GM04504 (cell line): Measurements from ENCODE around the gene MAP3K19.
"Not testable (repeated sequence)": the region's sequence is repeated elsewhere in the genome, so short reads cannot be mapped to it uniquely, and the experiment has no call there.

Source experiments
- DNase-seq: peaks from one replicate; pipeline ENCODE4 v3.0.0-alpha.2; 2012; ENCODE audit warnings: low read depth

MAP3K19 gene

GRCh38 chr2:135050684-135051083 is 3.4 kb upstream of the MAP3K19 start:
- no peak for DNase-seq

GRCh38 chr2:135050132-135050531 is 2.9 kb upstream of the MAP3K19 start:
- DNase-seq, result no peak

- DNase-seq, result no peak
Measured at GRCh38 chr2:135048122-135048521, 875 bp upstream of the MAP3K19 start.

- no peak for DNase-seq
Measured at GRCh38 chr2:135043345-135043744, 3.9 kb downstream of the MAP3K19 start.

- no peak for DNase-seq
Measured at GRCh38 chr2:135037831-135038230, 9.4 kb downstream of the MAP3K19 start.

GRCh38 chr2:135033216-135033615 is 14.0 kb downstream of the MAP3K19 start:
- not testable (repeated sequence) for DNase-seq

- DNase-seq, result no peak
Measured at GRCh38 chr2:135030826-135031225, 16.4 kb downstream of the MAP3K19 start.

GRCh38 chr2:135029481-135030134 is 17.6 kb downstream of the MAP3K19 start:
- no peak for DNase-seq

GRCh38 chr2:135023886-135024485 is 23.3 kb downstream of the MAP3K19 start:
- no peak for DNase-seq

GRCh38 chr2:135022952-135023880 is 24.0 kb downstream of the MAP3K19 start:
- DNase-seq, result no peak

GRCh38 chr2:135021618-135022017 is 25.6 kb downstream of the MAP3K19 start:
- no peak for DNase-seq

GRCh38 chr2:135011633-135012032 is 35.6 kb downstream of the MAP3K19 start:
- no peak for DNase-seq

- no peak for DNase-seq
Measured at GRCh38 chr2:135010200-135010942, 36.9 kb downstream of the MAP3K19 start.

GRCh38 chr2:135009339-135009738 is 37.9 kb downstream of the MAP3K19 start:
- no peak for DNase-seq

GRCh38 chr2:135005753-135006152 is 41.5 kb downstream of the MAP3K19 start:
- DNase-seq, result no peak

GRCh38 chr2:135004005-135004746 is 43.1 kb downstream of the MAP3K19 start:
- peak; percentile 24 for DNase-seq

- no peak for DNase-seq
Measured at GRCh38 chr2:135002836-135003235, 44.4 kb downstream of the MAP3K19 start.

GRCh38 chr2:134999521-134999920 is 47.7 kb downstream of the MAP3K19 start:
- DNase-seq, result no peak

- DNase-seq, result no peak
Measured at GRCh38 chr2:134988994-134989605, 58.1 kb downstream of the MAP3K19 start.

GRCh38 chr2:134985061-134985460 is 62.2 kb downstream of the MAP3K19 start:
- no peak for DNase-seq

- DNase-seq, result no peak
Measured at GRCh38 chr2:134982603-134983002, 64.6 kb downstream of the MAP3K19 start.
